GM12878 (cell line): ENCODE measurements around the gene HECTD2. TPM values are rescaled to one million over a fixed set of nuclear protein-coding genes. Genes with fewer than 3 reads are reported as not detected.

Source experiments
- ATAC-seq: fragments of 200-7000 bp; cut with Tn5 transposase; 3 replicates; pipeline ENCODE4 v1.9.1; 2020; ENCODE audit warnings: mild to moderate bottlenecking, moderate library complexity
- BruUV-seq: library from RNA; stranded (reverse); fragments of 400-500 nt; replicated peaks from 2 replicates; lab custom pipeline; 2021; lab: Mats Ljungman, UMichigan
- CTCF ChIA-PET: fragments of 300-600 bp; sonication (Branson Sonifier 250); formaldehyde crosslinking; extraction: SDS; loops from one replicate; lab custom pipeline; 2021; ENCODE audit warnings: inconsistent platforms; lab: Yijun Ruan, JAX
- POLR2A ChIA-PET: fragments of 350-600 bp; formaldehyde crosslinking; extraction: SDS; loops from one replicate; lab custom pipeline; 2021; ENCODE audit warnings: inconsistent platforms; lab: Charles Lee
- RAD21 ChIA-PET: fragments of 300-600 bp; sonication (Branson Sonifier 250); formaldehyde crosslinking; loops from one replicate; lab custom pipeline; 2023; ENCODE audit warnings: antibody characterized with exemption; ENCODE audit not compliant: unreplicated experiment; lab: Charles Lee
- SMC1A ChIA-PET: fragments of 300-600 bp; sonication (Branson Sonifier 250); formaldehyde crosslinking; loops from one replicate; lab custom pipeline; 2023; ENCODE audit not compliant: unreplicated experiment, uncharacterized antibody; lab: Charles Lee
- DNase-seq: peaks from one replicate; pipeline ENCODE4 v3.0.0-alpha.2; 2011; ENCODE audit warnings: low read depth, low spot score
- FAIRE-seq: peaks from 3 replicates; lab custom pipeline; 2011; peaks lifted over from hg19 to GRCh38; lab: Jason Lieb, UNC
- H2AFZ ChIP-seq: 2 replicates; pipeline ENCODE4 v1.6.0; 2011; ENCODE audit warnings: low read depth, low read length, control low read depth; ENCODE audit not compliant: control insufficient read depth
- H3K27ac ChIP-seq: 2 replicates; pipeline ENCODE4 v1.5.1; 2011; ENCODE audit warnings: control low read depth; ENCODE audit not compliant: control insufficient read depth, insufficient read depth
- H3K27me3 ChIP-seq, 2 experiments: replicated peaks in 1 of 2; 2 replicates each; pipeline versions ENCODE4 v1.6.0 to v1.6.1; 2011; ENCODE audit warnings: low read length in 1 of 2; ENCODE audit not compliant: control insufficient read depth in 2 of 2, insufficient read depth in 2 of 2
- H3K36me3 ChIP-seq, 2 experiments: 2 replicates each; pipeline ENCODE4 v1.5.1; 2011; ENCODE audit warnings: low read length in 1 of 2; ENCODE audit not compliant: control insufficient read depth in 2 of 2, insufficient read depth in 2 of 2
- H3K4me1 ChIP-seq: 2 replicates; pipeline ENCODE4 v1.6.1; 2011; ENCODE audit warnings: mild to moderate bottlenecking, low read length, moderate library complexity, mixed read lengths; ENCODE audit not compliant: control insufficient read depth, insufficient read depth
- H3K4me2 ChIP-seq: 2 replicates; pipeline ENCODE4 v1.6.0; 2011; ENCODE audit warnings: control low read depth; ENCODE audit not compliant: control insufficient read depth, insufficient read depth
- H3K4me3 ChIP-seq: fragments of 200-600 bp; sonication (generic); 2 replicates; pipeline ENCODE4 v1.5.1; 2016
- H3K79me2 ChIP-seq: 2 replicates; pipeline ENCODE4 v1.6.0; 2011; ENCODE audit warnings: low read length; ENCODE audit not compliant: control insufficient read depth, insufficient read depth
- H3K9ac ChIP-seq: 2 replicates; pipeline ENCODE4 v1.8.0; 2011; ENCODE audit warnings: low read length, control low read depth, mixed read lengths; ENCODE audit not compliant: control insufficient read depth, insufficient read depth
- H3K9me3 ChIP-seq: replicated peaks from 3 replicates; pipeline ENCODE4 v1.5.1; 2011; ENCODE audit warnings: mild to moderate bottlenecking, low read length; ENCODE audit not compliant: control insufficient read depth, insufficient read depth
- H4K20me1 ChIP-seq: 2 replicates; pipeline ENCODE4 v1.6.0; 2011; ENCODE audit not compliant: control insufficient read depth, insufficient read depth
- ASH2L ChIP-seq: fragments of 300-600, 200-600 bp; sonication (generic); IDR thresholded peaks from 2 replicates; pipeline ENCODE4 v1.6.1; 2017; ENCODE audit warnings: low read depth, mild to moderate bottlenecking, borderline replicate concordance
- CREB1 ChIP-seq: IDR thresholded peaks from 2 replicates; pipeline ENCODE4 v1.6.1; 2012; ENCODE audit warnings: low read depth, mild to moderate bottlenecking, inconsistent platforms
- CUX1 ChIP-seq: IDR thresholded peaks from 2 replicates; pipeline ENCODE4 v1.6.1; 2012; ENCODE audit warnings: improper control_type of control experiment, low read depth, low read length; ENCODE audit not compliant: insufficient replicate concordance
- FOXM1 ChIP-seq: IDR thresholded peaks from 2 replicates; pipeline ENCODE4 v1.6.1; 2012; ENCODE audit warnings: low read depth, mild to moderate bottlenecking, inconsistent platforms, low read length, moderate library complexity
- GATAD2B ChIP-seq: fragments of 450-650 bp; conservative IDR thresholded peaks from 2 replicates; pipeline ENCODE4 v1.6.1; 2017; ENCODE audit warnings: low read depth, mild to moderate bottlenecking, moderate library complexity
- HSF1 ChIP-seq: fragments of 150-350 bp; IDR thresholded peaks from 2 replicates; pipeline ENCODE4 v1.6.1; 2014; ENCODE audit warnings: mild to moderate bottlenecking, low read depth, low read length
- IKZF2 ChIP-seq, 2 experiments: fragments of 450-650 bp; IDR thresholded peaks; 2 replicates each; pipeline ENCODE4 v1.6.1; 2017; ENCODE audit warnings: mild to moderate bottlenecking in 2 of 2, moderate library complexity in 2 of 2
- JUNB ChIP-seq: IDR thresholded peaks from 2 replicates; pipeline ENCODE4 v1.6.1; 2016; ENCODE audit warnings: antibody characterized with exemption, mild to moderate bottlenecking
- NR2C1 ChIP-seq: fragments of 450-650 bp; IDR thresholded peaks from 2 replicates; pipeline ENCODE4 v1.6.1; 2017; ENCODE audit warnings: antibody characterized with exemption, mild to moderate bottlenecking, moderate library complexity
- NR2C2 ChIP-seq: IDR thresholded peaks from 2 replicates; pipeline ENCODE4 v1.6.1; 2011; ENCODE audit warnings: borderline replicate concordance, low read depth; ENCODE audit not compliant: control insufficient read depth, insufficient read length
- NRF1 ChIP-seq: conservative IDR thresholded peaks from 2 replicates; pipeline ENCODE4 v1.6.1; 2011; ENCODE audit warnings: mild to moderate bottlenecking, low read depth, low read length, improper control_type of control experiment
- POLR2AphosphoS2 ChIP-seq: IDR thresholded peaks from 2 replicates; pipeline ENCODE4 v1.6.1; 2011; ENCODE audit warnings: low read depth, mild to moderate bottlenecking, low read length, improper control_type of control experiment, moderate library complexity
- RFX5 ChIP-seq: IDR thresholded peaks from 2 replicates; pipeline ENCODE4 v1.6.1; 2011; ENCODE audit warnings: low read depth, low read length, improper control_type of control experiment
- SIX5 ChIP-seq: IDR thresholded peaks from 2 replicates; pipeline ENCODE4 v1.6.1; 2011; ENCODE audit warnings: mild to moderate bottlenecking, low read depth, low read length, moderate library complexity; ENCODE audit not compliant: severe bottlenecking
- SMARCA5 ChIP-seq: fragments of 450-650 bp; IDR thresholded peaks from 2 replicates; pipeline ENCODE4 v1.6.1; 2017; ENCODE audit warnings: mild to moderate bottlenecking
- SPI1 ChIP-seq: IDR thresholded peaks from 2 replicates; pipeline ENCODE4 v1.6.1; 2011; ENCODE audit warnings: low read depth, mild to moderate bottlenecking, low read length, moderate library complexity, borderline replicate concordance; ENCODE audit not compliant: insufficient read depth
- TCF3 ChIP-seq: IDR thresholded peaks from 2 replicates; pipeline ENCODE4 v1.6.1; 2012; ENCODE audit warnings: low read depth, mild to moderate bottlenecking, low read length, borderline replicate concordance; ENCODE audit not compliant: insufficient read depth
- ZNF217 ChIP-seq: fragments of 450-650 bp; IDR thresholded peaks from 2 replicates; pipeline ENCODE4 v1.6.1; 2017; ENCODE audit warnings: antibody characterized with exemption, mild to moderate bottlenecking
- WGBS: methylation state at CpG from one replicate; pipeline ENCODE4 v1.1.6; 2016; ENCODE audit warnings: low lambda C conversion rate; ENCODE audit not compliant: insufficient replicate concordance, insufficient coverage; ENCODE audit errors: missing lambda C conversion rate; 5-methylcytosine and 5-hydroxymethylcytosine counted together
- in situ Hi-C: fragments of 300-500 bp; cut with MboI; formaldehyde crosslinking; loops from 9 replicates; pipeline ENCODE4 v1.14.3; 2018; ENCODE audit warnings: mixed read lengths
- intact Hi-C: fragments of 100-400 bp; cut with micrococcal nuclease; formaldehyde crosslinking; loops from one replicate; pipeline ENCODE4 v1.14.2; 2022; ENCODE audit not compliant: unreplicated experiment
- polyA plus RNA-seq, 11 experiments: library from polyadenylated mRNA; depleted of rRNA in 4 of 11; unstranded in 6 of 11; stranded (reverse) in 5 of 11; fragments of >200 nt; fragmentation: Nextera tagmentation in 4 of 11; fragmentation: Illumina TruSeq in 1 of 11; extraction: Ambion mirVana in 4 of 11; extraction: Trizol in 1 of 11; gene quantifications; 1 replicate in 1 of 11; 2 replicates in 10 of 11; pipeline versions ENCODE4 v1.2.1 to v1.2.3, GENCODE V29; 2011 to 2016; ENCODE audit warnings: inconsistent platforms in 2 of 11, missing spikeins in 2 of 11, low read depth in 1 of 11
- total RNA-seq, 4 experiments: library from RNA; depleted of rRNA in 3 of 4; stranded (reverse); fragments of >200 nt in 3 of 4; fragmentation: Illumina TruSeq in 1 of 4; extraction: Trizol in 1 of 4; gene quantifications; 2 replicates each; pipeline versions ENCODE4 v1.2.1 to v1.2.3, GENCODE V29; 2013 to 2021

The HECTD2 gene
- total and polyA plus RNA-seq, 10 of the 15 experiments (the other 5 are each of a cell fraction or from before 2014, with no cell fraction given) = 0.87 to 3.0 (median 1.7) TPM

- TF ChIP-seq IKZF2 (IDR thresholded peaks at IDR 0.05) = no peak
- TF ChIP-seq SIX5 = no peak
- TF ChIP-seq FOXM1 = no peak
- peak; percentile 32; the same call in 1 of the 2 replicates for TF ChIP-seq NR2C1
- TF ChIP-seq JUNB = no peak
- TF ChIP-seq ASH2L = peak; percentile 98; the same call in 1 of the 2 replicates
- TF ChIP-seq TCF3 = no peak
- peak; percentile 78 for TF ChIP-seq CREB1
- no peak for TF ChIP-seq HSF1
- peak; percentile 94 for TF ChIP-seq SMARCA5
- 0 out of 2 replicates have a peak, but pooled peaks have one; percentile 44 for TF ChIP-seq POLR2AphosphoS2
These were observed at the start of gene HECTD2 (continued) for GRCh38 chr10:91409869-91410637.

GRCh38 chr10:91360461-91360860, 49.7 kb upstream of the HECTD2 start:
- H3K9ac ChIP-seq = no peak overlapping the region
- H4K20me1 ChIP-seq = no peaks in the 10 kb centered on the region
- H3K27ac ChIP-seq = no peak overlapping the region
- intact Hi-C loops = no loop called here
- POLR2A ChIA-PET = no interaction called here
- DNase-seq (no peak), FAIRE-seq (no peak), ATAC-seq (no peak)
- H3K9me3 ChIP-seq = no peaks in the 10 kb centered on the region; the same call in 2 of the 3 replicates
- SMC1A ChIA-PET = interaction anchor here (0.7 kb wide), 1 partner anchor 8 kb away, joined by 4 read pairs; no protein-coding TSS in a partner anchor
- 20% methylated on average over 3 of the region's 3 CpGs for WGBS
- CTCF ChIA-PET = no interaction called here
- no peaks in the 10 kb centered on the region for H3K79me2 ChIP-seq
- H3K36me3 ChIP-seq = no peaks in the 10 kb centered on the region
- H3K4me1 ChIP-seq = no peaks in the 10 kb centered on the region
- RAD21 ChIA-PET = no interaction called here
- in situ Hi-C loops = no loop called here
- H3K27me3 ChIP-seq = peaks cover 0 to 3% of the 10 kb centered on the region in 2 experiments; a peak in 1 of 4 replicates
- no peak overlapping the region for H3K4me2 ChIP-seq
- H2AFZ ChIP-seq = no peak overlapping the region
- no peak overlapping the region for H3K4me3 ChIP-seq
- BruUV-seq = no TSS peak
- TF ChIP-seq RFX5 = no peak
- no peak for TF ChIP-seq NR2C2
- TF ChIP-seq GATAD2B = no peak
- no peak for TF ChIP-seq SPI1
- no peak for TF ChIP-seq ZNF217
- TF ChIP-seq NRF1 = no peak
- TF ChIP-seq CUX1 = no peak
